AG20443 (cell line): ENCODE measurements around the gene GP1BA.

Experiments used
- DNase-seq: peaks from one replicate; pipeline ENCODE4 v3.0.0; 2012; ENCODE audit warnings: low spot score, mixed read lengths

Gene GP1BA

GRCh38 chr17:4931963-4932362 is at the start of gene GP1BA:
Gene GP1BA (plus strand): TSS chr17:4932277. CDS start chr17:4932605, 328 bp downstream.
- no peak for DNase-seq

GRCh38 chr17:4884489-4884888 is 47.6 kb upstream of the GP1BA start:
- no peak for DNase-seq

- no peak for DNase-seq
These were observed 45.2 kb upstream of the GP1BA start for GRCh38 chr17:4886830-4887229.

GRCh38 chr17:4887581-4887980 is 44.5 kb upstream of the GP1BA start:
- no peak for DNase-seq

GRCh38 chr17:4891411-4892410 is 40.4 kb upstream of the GP1BA start:
- DNase-seq: no peak

GRCh38 chr17:4892499-4893221 is 39.4 kb upstream of the GP1BA start:
- DNase-seq: no peak

GRCh38 chr17:4893272-4893671 is 38.8 kb upstream of the GP1BA start:
- no peak for DNase-seq

GRCh38 chr17:4893721-4894560 is 38.1 kb upstream of the GP1BA start:
- DNase-seq: no peak

- no peak for DNase-seq
These were observed 37.0 kb upstream of the GP1BA start for GRCh38 chr17:4895121-4895520.

- no peak for DNase-seq
These were observed 36.3 kb upstream of the GP1BA start for GRCh38 chr17:4895657-4896331.

- no peak for DNase-seq
These were observed 35.5 kb upstream of the GP1BA start for GRCh38 chr17:4896332-4897197.

- DNase-seq: no peak
These were observed 34.8 kb upstream of the GP1BA start for GRCh38 chr17:4897198-4897687.

- no peak for DNase-seq
These were observed 34.3 kb upstream of the GP1BA start for GRCh38 chr17:4897785-4898184.

- DNase-seq: no peak
These were observed 33.7 kb upstream of the GP1BA start for GRCh38 chr17:4898351-4898750.

GRCh38 chr17:4898927-4899326 is 33.1 kb upstream of the GP1BA start:
- no peak for DNase-seq

GRCh38 chr17:4899341-4900230 is 32.5 kb upstream of the GP1BA start, which contains the start of gene C17orf107:
Gene C17orf107 (plus strand): TSS chr17:4899536. CDS start chr17:4899763, 227 bp downstream.
- DNase-seq: peak; percentile 89

GRCh38 chr17:4900231-4901107 is 31.6 kb upstream of the GP1BA start:
- DNase-seq: no peak

GRCh38 chr17:4901108-4901647 is 30.9 kb upstream of the GP1BA start:
- no peak for DNase-seq
